ENCODE measurements around the gene ASTN1.

Gene ASTN1

GRCh38 chr1:176884911-176885310, 279.6 kb downstream of the ASTN1 start:
- intact Hi-C loops (cut with DNase I; ENCODE audit: low total_unique reads): loop anchor here (10.0 kb wide), 1 partner anchor 510 kb away; no protein-coding TSS in a partner anchor
- H3K4me3 ChIP-seq: no peak overlapping the region
- no peak for TF ChIP-seq CTCF (IDR thresholded peaks at IDR 0.05)

GRCh38 chr1:176884286-176884685, 280.2 kb downstream of the ASTN1 start:
- no peaks in the 10 kb centered on the region for H3K9me3 ChIP-seq
- no peak overlapping the region for H3K4me3 ChIP-seq
- intact Hi-C loops (cut with DNase I; ENCODE audit: low total_unique reads): loop anchor here (10.0 kb wide), 1 partner anchor 509 kb away; no protein-coding TSS in a partner anchor
- H3K27ac ChIP-seq: no peak overlapping the region
- H3K27me3 ChIP-seq: no peaks in the 10 kb centered on the region
- no peak for DNase-seq
- no peaks in the 10 kb centered on the region for H3K36me3 ChIP-seq
- peaks cover 0 to 3% (median 0%) of the 10 kb centered on the region in 4 donors for H3K4me1 ChIP-seq
- TF ChIP-seq CTCF (IDR thresholded peaks at IDR 0.05): no peak

More at GRCh38 chr1:176884911-176885310, 279.6 kb downstream of the ASTN1 start:
- no peak for DNase-seq
- Histone ChIP-seq H3K4me1 (peaks cover 0 to 3% (median 0%) of the 10 kb centered on the region in 4 donors), H3K36me3 (no peaks in the 10 kb centered on the region), H3K27ac (no peak overlapping the region), H3K9me3 (no peaks in the 10 kb centered on the region), H3K27me3 (no peaks in the 10 kb centered on the region)

- Histone ChIP-seq H3K9me3 (no peaks in the 10 kb centered on the region), H3K27me3 (no peaks in the 10 kb centered on the region), H3K27ac (no peak overlapping the region), H3K4me3 (no peak overlapping the region), H3K4me1 (peaks cover 0 to 3% (median 0%) of the 10 kb centered on the region in 4 donors), H3K36me3 (no peaks in the 10 kb centered on the region)
- DNase-seq: peak; percentile 39 to 72
- TF ChIP-seq CTCF (IDR thresholded peaks at IDR 0.05): peak; percentile 71 to 73
- intact Hi-C loops (cut with DNase I; ENCODE audit: low total_unique reads): loop anchor here (10.0 kb wide), 1 partner anchor 506 kb away; no protein-coding TSS in a partner anchor
Measured at GRCh38 chr1:176880955-176881595, 283.4 kb downstream of the ASTN1 start.

- TF ChIP-seq CTCF (IDR thresholded peaks at IDR 0.05): no peak
- Histone ChIP-seq H3K36me3 (no peaks in the 10 kb centered on the region), H3K27ac (no peak overlapping the region), H3K4me1 (peaks cover 0 to 3% (median 0%) of the 10 kb centered on the region in 4 donors), H3K4me3 (no peak overlapping the region), H3K27me3 (no peaks in the 10 kb centered on the region), H3K9me3 (no peaks in the 10 kb centered on the region)
- no peak for DNase-seq
- intact Hi-C loops (cut with DNase I; ENCODE audit: low total_unique reads): loop anchor here (10.0 kb wide), 2 partner anchors 325 to 505 kb away; no protein-coding TSS in a partner anchor
Measured at GRCh38 chr1:176879784-176880620, 284.5 kb downstream of the ASTN1 start.

GRCh38 chr1:176878750-176879536, 285.6 kb downstream of the ASTN1 start:
- intact Hi-C loops (cut with DNase I; ENCODE audit: low total_unique reads): loop anchor here (10.0 kb wide), 1 partner anchor 324 kb away; no protein-coding TSS in a partner anchor
- DNase-seq: no peak
- Histone ChIP-seq H3K4me3 (no peak overlapping the region), H3K27me3 (no peaks in the 10 kb centered on the region), H3K27ac (no peak overlapping the region), H3K36me3 (no peaks in the 10 kb centered on the region), H3K9me3 (no peaks in the 10 kb centered on the region), H3K4me1 (peaks cover 0 to 3% (median 0%) of the 10 kb centered on the region in 4 donors)
- TF ChIP-seq CTCF (IDR thresholded peaks at IDR 0.05): no peak
